ENCODE measurements around the gene RGMA.

GRCh38 chr15:93105485-93105884 is 16.5 kb upstream of the RGMA start:
- TF ChIP-seq, protein P1, sequence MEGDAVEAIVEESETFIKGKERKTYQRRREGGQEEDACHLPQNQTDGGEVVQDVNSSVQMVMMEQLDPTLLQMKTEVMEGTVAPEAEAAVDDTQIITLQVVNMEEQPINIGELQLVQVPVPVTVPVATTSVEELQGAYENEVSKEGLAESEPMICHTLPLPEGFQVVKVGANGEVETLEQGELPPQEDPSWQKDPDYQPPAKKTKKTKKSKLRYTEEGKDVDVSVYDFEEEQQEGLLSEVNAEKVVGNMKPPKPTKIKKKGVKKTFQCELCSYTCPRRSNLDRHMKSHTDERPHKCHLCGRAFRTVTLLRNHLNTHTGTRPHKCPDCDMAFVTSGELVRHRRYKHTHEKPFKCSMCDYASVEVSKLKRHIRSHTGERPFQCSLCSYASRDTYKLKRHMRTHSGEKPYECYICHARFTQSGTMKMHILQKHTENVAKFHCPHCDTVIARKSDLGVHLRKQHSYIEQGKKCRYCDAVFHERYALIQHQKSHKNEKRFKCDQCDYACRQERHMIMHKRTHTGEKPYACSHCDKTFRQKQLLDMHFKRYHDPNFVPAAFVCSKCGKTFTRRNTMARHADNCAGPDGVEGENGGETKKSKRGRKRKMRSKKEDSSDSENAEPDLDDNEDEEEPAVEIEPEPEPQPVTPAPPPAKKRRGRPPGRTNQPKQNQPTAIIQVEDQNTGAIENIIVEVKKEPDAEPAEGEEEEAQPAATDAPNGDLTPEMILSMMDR (conservative IDR thresholded peaks at IDR 0.05; ENCODE audit: low read depth, low read length) = no peak
- no peak for TF ChIP-seq EZH2 (IDR thresholded peaks at IDR 0.05; ENCODE audit: low read length, unreplicated experiment)

Data from PC-3 (cell line).